Body of pancreas (tissue), 4 donors: ENCODE measurements around the gene NFATC2. TPM values are rescaled to one million over a fixed set of nuclear protein-coding genes. Genes with fewer than 3 reads are reported as not detected.
A peak's percentile ranks its signal among the peaks of the same experiment; 100 is the strongest.
"Not testable (repeated sequence)": the region's sequence is repeated elsewhere in the genome, so short reads cannot be mapped to it uniquely, and the experiment has no call there.

ENCODE experiments used
- ATAC-seq: fragments of 150-250 bp; one replicate; pipeline ENCODE4 v1.9.1; 2016
- DNase-seq, 4 donors: peaks; one replicate each; pipeline ENCODE4 v3.0.0-alpha.2; 2019
- H3K27ac ChIP-seq, 4 donors: fragments of 200-600 bp; sonication (generic); 1 replicate in 3 of 4; 2 replicates in 1 of 4; pipeline versions ENCODE4 v1.5.1 to v1.6.1; 2016 to 2019; ENCODE audit warnings: mild to moderate bottlenecking in 1 of 4, mixed read lengths in 1 of 4, moderate library complexity in 1 of 4
- H3K27me3 ChIP-seq, 2 donors: fragments of 200-600 bp; sonication (generic); one replicate each; pipeline ENCODE4 v1.6.0; 2016; ENCODE audit warnings: mild to moderate bottlenecking in 1 of 2
- H3K36me3 ChIP-seq, 2 donors: fragments of 200-600 bp; sonication (generic); replicated peaks in 1 of 2; 2 replicates each; pipeline ENCODE4 v1.5.1; 2016; ENCODE audit warnings: low read depth in 2 of 2; ENCODE audit not compliant: insufficient read depth in 1 of 2
- H3K4me1 ChIP-seq: fragments of 200-600 bp; sonication (generic); one replicate; pipeline ENCODE4 v1.6.0; 2016
- H3K4me3 ChIP-seq, 2 donors: fragments of 200-600 bp; sonication (generic); 1 replicate in 1 of 2; 2 replicates in 1 of 2; pipeline ENCODE4 v1.5.1; 2016 to 2019
- H3K9me3 ChIP-seq, 3 donors: fragments of 200-600 bp; sonication (generic); 1 replicate in 2 of 3; 2 replicates in 1 of 3; pipeline ENCODE4 v1.5.1; 2016
- POLR2A ChIP-seq, 3 donors: fragments of 450-650 bp; IDR thresholded peaks; one replicate each; pipeline ENCODE4 v1.6.1; 2016; ENCODE audit warnings: antibody characterized with exemption in 3 of 3, mild to moderate bottlenecking in 2 of 3
- WGBS, 2 donors: methylation state at CpG; one replicate each; pipeline ENCODE4 v1.1.5; 2017; 5-methylcytosine and 5-hydroxymethylcytosine counted together
- intact Hi-C: fragments of 100-400 bp; cut with DNase I; formaldehyde crosslinking; loops from one replicate; pipeline ENCODE4 v1.15.1; 2023
- total RNA-seq, 2 donors: library from RNA; depleted of rRNA; stranded (reverse); fragments of >200 nt; gene quantifications; one replicate each; pipeline ENCODE4 v1.1.0, GENCODE V29; 2016
- TF ChIP-seq, protein P1 (sequence below), 7 experiments: fragments of 450-650 bp in 4 of 7; fragments of 200-600 bp in 3 of 7; sonication (generic) in 3 of 7; IDR thresholded peaks; one replicate each; pipeline ENCODE4 v1.5.1; 2016 to 2019; ENCODE audit warnings: antibody characterized with exemption in 7 of 7

The NFATC2 gene
- total RNA-seq, 2 donors from 2014 or later = 4.9 to 7.6 TPM

DNA sequence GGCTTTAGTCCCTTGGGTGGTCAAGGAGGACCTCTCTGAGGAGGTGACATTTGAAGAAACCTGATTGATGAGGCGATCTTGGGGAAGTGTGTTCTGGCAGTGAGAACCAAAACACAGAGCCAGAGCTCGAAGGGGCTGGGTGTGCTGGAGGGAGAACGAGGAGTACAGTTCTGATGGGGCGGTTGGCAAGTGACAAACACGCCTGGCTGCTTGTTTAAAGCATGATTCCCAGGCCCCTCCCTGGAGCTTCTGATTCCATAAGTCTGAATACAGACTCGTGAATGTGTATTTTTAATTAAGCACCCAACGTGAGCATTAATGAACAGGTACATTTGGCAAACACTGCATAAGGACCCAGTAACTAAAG, 886 bp upstream of the NFATC2 start:
- Histone ChIP-seq H3K36me3 (no peaks in the 10 kb centered on the region), H3K27ac (no peak overlapping the region), H3K9me3 (no peaks in the 10 kb centered on the region), H3K4me3 (no peak overlapping the region), H3K4me1 (peaks cover 32% of the 10 kb centered on the region), H3K27me3 (no peaks in the 10 kb centered on the region)
- ATAC-seq (no peak), DNase-seq (no peak)
- TF ChIP-seq, protein P1, sequence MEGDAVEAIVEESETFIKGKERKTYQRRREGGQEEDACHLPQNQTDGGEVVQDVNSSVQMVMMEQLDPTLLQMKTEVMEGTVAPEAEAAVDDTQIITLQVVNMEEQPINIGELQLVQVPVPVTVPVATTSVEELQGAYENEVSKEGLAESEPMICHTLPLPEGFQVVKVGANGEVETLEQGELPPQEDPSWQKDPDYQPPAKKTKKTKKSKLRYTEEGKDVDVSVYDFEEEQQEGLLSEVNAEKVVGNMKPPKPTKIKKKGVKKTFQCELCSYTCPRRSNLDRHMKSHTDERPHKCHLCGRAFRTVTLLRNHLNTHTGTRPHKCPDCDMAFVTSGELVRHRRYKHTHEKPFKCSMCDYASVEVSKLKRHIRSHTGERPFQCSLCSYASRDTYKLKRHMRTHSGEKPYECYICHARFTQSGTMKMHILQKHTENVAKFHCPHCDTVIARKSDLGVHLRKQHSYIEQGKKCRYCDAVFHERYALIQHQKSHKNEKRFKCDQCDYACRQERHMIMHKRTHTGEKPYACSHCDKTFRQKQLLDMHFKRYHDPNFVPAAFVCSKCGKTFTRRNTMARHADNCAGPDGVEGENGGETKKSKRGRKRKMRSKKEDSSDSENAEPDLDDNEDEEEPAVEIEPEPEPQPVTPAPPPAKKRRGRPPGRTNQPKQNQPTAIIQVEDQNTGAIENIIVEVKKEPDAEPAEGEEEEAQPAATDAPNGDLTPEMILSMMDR (IDR thresholded peaks at IDR 0.05) = no peak
- 55 to 67% methylated on average over 7 of the region's 7 CpGs for WGBS, 2 donors
- intact Hi-C loops = no loop called here

DNA sequence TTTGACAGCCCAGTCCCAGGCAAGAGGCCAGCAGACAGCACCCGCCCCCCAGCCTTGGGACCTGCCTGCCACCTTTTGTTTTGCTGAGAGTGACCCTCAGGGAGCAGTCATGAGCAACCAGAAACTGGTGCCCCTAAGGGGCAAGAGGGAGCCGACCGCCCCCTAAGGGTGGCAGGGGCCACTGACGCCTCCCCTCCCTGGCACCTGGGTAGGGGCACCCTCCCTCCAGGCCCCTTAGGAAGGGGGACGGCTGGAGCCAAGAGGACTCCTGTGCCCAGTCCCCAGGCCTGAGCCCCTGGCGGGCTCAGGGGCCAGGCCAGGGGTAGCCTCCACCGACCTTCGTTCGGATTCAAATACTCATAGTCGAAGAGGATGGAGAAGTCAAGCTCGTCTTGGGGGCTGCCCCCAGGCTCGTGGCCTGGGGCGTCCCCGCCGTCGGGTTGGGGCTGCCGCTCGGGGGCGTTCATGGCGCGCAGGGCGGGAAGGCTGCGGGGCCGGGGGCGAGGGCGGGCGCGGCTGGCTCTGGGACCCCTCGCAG, 417 bp downstream of the NFATC2 start:
- DNase-seq (peak; percentile 38 to 66 (median 46)), ATAC-seq (peak; percentile 13)
- Histone ChIP-seq H3K27ac (peak overlapping the region; percentile 55 to 90 (median 82)), H3K27me3 (no peaks in the 10 kb centered on the region), H3K9me3 (no peaks in the 10 kb centered on the region), H3K4me1 (peaks cover 32% of the 10 kb centered on the region), H3K4me3 (peak overlapping the region; percentile 3 to 38), H3K36me3 (no peaks in the 10 kb centered on the region)
- TF ChIP-seq, protein P1 (IDR thresholded peaks at IDR 0.05) = peak in 3 of 7 experiments; percentile 22 to 29 (median 27)
- no peak for TF ChIP-seq POLR2A (IDR thresholded peaks at IDR 0.05)
- WGBS, 2 donors = 0 to 7% methylated on average over 1 to 26 of the region's 29 CpGs
- intact Hi-C loops = no loop called here

DNA sequence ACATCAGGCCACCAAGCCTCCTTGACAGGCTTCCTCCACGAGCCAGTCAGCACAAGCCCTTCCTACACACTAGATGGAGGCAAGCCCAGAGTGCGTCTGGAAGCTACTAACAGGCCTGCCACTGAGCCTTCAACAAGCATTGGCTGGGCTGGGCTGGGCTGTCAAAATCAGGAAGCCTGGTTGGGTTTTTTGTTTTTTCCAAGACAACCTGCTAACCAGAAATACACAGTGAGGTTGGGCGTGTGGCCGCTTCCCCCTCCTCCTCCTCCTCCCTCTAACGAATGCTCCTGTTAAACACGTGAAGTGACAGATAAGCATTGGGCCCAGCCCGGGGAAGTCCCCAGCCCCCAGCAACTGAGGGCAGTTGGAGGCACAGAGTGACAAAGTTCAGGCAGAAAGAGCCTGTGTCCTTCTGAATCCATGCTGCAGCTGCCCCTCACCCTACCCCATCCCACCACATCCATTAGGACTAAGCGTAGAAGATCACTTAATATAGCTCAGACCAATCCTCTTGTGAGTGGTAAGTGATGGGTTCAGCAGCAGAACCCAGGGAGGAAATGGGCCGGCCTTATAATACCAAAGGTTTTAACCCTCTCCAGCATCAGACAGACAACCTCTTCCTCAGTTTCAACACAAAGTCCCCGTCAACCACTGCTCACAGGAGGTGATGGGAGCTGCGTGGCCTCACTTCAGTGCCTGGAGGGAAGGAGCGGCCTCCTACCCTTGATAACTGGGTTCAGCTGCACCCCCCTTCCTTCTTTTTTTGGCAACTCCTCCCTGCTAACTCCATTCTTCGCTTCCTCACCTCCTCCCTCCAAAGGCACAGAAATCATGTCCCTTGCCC, 1.1 kb downstream of the NFATC2 start:
- Histone ChIP-seq H3K27ac (peak overlapping the region; percentile 55 to 90 (median 82)), H3K36me3 (no peaks in the 10 kb centered on the region), H3K4me1 (peaks cover 39% of the 10 kb centered on the region), H3K27me3 (no peaks in the 10 kb centered on the region), H3K9me3 (no peaks in the 10 kb centered on the region), H3K4me3 (peak overlapping the region in 1 of 2 donors; percentile 38)
- intact Hi-C loops = no loop called here
- TF ChIP-seq POLR2A (IDR thresholded peaks at IDR 0.05) = peak in 2 of 3 donors; percentile 42 to 47
- TF ChIP-seq, protein P1 (IDR thresholded peaks at IDR 0.05) = no peak
- 10 to 13% methylated on average over 8 to 13 of the region's 13 CpGs for WGBS, 2 donors
- DNase-seq (peak; percentile 86 to 95 (median 91)), ATAC-seq (peak; percentile 89)

DNA sequence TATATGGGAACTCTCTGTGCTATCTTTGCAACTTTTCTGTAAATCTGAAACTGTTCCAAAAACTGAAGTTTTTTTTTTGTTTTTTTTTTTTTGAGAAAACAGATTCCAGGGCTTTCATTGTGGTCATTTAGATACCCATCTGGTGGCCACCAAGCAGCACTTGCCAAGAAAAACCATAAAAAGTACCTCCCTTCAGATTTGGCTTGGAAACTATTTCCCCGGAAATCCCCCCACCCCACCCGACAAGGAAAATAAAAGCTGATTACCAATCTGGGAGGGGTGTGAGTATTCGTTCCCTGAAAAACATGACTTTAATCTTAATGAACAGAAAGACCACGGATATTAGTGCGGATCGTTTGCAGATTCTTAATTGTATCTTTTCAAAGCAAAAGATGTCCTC, 1.9 kb downstream of the NFATC2 start:
- H3K36me3 ChIP-seq = no peaks in the 10 kb centered on the region
- ATAC-seq = no peak
- 31 to 46% methylated on average over 6 of the region's 6 CpGs for WGBS, 2 donors
- no peak for DNase-seq
- no peak for TF ChIP-seq POLR2A (IDR thresholded peaks at IDR 0.05)
- TF ChIP-seq, protein P1 (IDR thresholded peaks at IDR 0.05) = no peak
- H3K27me3 ChIP-seq = no peaks in the 10 kb centered on the region
- H3K4me3 ChIP-seq = no peak overlapping the region
- intact Hi-C loops = no loop called here
- no peaks in the 10 kb centered on the region for H3K9me3 ChIP-seq
- H3K4me1 ChIP-seq = peaks cover 45% of the 10 kb centered on the region
- peak overlapping the region in 3 of 4 donors; percentile 81 to 90 (median 82) for H3K27ac ChIP-seq

DNA sequence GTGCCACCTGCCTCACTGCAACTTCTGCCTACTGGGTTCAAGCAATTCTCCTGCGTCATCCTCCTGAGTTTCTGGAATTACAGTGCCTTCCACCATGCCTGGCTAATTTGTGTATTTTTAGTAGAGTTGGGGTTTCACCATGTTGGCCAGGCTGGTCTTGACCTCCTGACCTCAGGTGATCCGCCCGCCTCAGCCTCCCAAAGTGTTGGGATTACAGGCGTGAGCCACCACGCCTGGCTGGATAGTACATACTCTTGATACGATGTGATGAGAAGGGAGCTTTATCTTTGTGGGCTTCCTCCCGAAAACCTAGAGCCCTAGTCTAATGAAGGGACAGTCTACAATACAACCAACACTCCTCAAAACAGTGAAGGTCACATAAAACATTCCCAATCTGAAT, 2.4 kb downstream of the NFATC2 start:
- intact Hi-C loops, ATAC-seq, DNase-seq, H3K27me3 ChIP-seq, H3K9me3 ChIP-seq, H3K4me3 ChIP-seq, H3K36me3 ChIP-seq: not testable (repeated sequence)
- 79 to 88% methylated on average over 7 of the region's 7 CpGs for WGBS, 2 donors
- H3K4me1 ChIP-seq = peaks cover 45% of the 10 kb centered on the region
- H3K27ac ChIP-seq = peak overlapping the region in 1 of 4 donors; percentile 81
